ENCODE results near the gene SLC39A7. TPM values are rescaled to one million over a fixed set of nuclear protein-coding genes. Genes with fewer than 3 reads are reported as not detected.
A peak's percentile ranks its signal among the peaks of the same experiment; 100 is the strongest.

Gene SLC39A7
- total and polyA plus RNA-seq, 2 donors (not counting 3 experiments of a cell fraction or from before 2014, with no cell fraction given), result 99.8 to 129 TPM

- intact Hi-C loops (cut with micrococcal nuclease), result loop anchor here (1.0 kb wide), 2 partner anchors 36 to 79 kb away; no protein-coding TSS in a partner anchor
- Histone ChIP-seq H3K4me2 (ENCODE audit: insufficient read depth, low read length) (no peak overlapping the region), H3K27me3 (ENCODE audit: control insufficient read depth in 2 of 2, insufficient read depth in 2 of 2, low read length in 2 of 2) (peaks cover under 1 to 3% of the 10 kb centered on the region in 2 experiments), H3K79me2 (ENCODE audit: control insufficient read depth, insufficient read depth, low read length) (peaks cover 32% of the 10 kb centered on the region), H3K27ac (ENCODE audit: insufficient read depth, low read depth, low read length) (no peak overlapping the region), H3K9me1 (replicated peaks; ENCODE audit: control insufficient read depth, extremely low read depth, insufficient read depth, low read length) (no peaks in the 10 kb centered on the region), H3K4me1 (ENCODE audit: control insufficient read depth, extremely low read depth, insufficient read depth, low read length) (peaks cover 24% of the 10 kb centered on the region), H3K36me3 (ENCODE audit: control insufficient read depth in 2 of 2, extremely low read depth in 1 of 2, insufficient read depth in 2 of 2, low read length in 2 of 2) (peaks cover 7 to 33% of the 10 kb centered on the region in 2 experiments), H4K20me1 (replicated peaks; ENCODE audit: control insufficient read depth, extremely low read depth, insufficient read depth, low read length) (no peaks in the 10 kb centered on the region), H3K9ac (replicated peaks; ENCODE audit: extremely low read depth, insufficient read depth, low read length) (no peak overlapping the region), H2AFZ (ENCODE audit: low read depth, low read length) (no peak overlapping the region), H3K4me3 (replicated peaks in 1 of 3; ENCODE audit: insufficient read depth in 1 of 3, low read depth in 1 of 3, low read length in 3 of 3) (no peak overlapping the region), H3K9me3 (replicated peaks; ENCODE audit: control insufficient read depth, insufficient read depth, low read length) (no peaks in the 10 kb centered on the region)
- CTCF ChIA-PET, result interaction anchor here (0.6 to 2.3 kb wide), 24 partner anchors 8 to 214 kb away, joined by 3 to 26 read pairs (median 3); partner anchors contain the start of gene RING1
- POLR2A ChIA-PET, result no interaction called here
- dilution Hi-C loops (cut with MboI; ENCODE audit: extremely low pct_ligation_motif_present, low sequenced_read_pairs), result no loop called here
- FAIRE-seq (peak; percentile 80), DNase-seq (ENCODE audit: low read depth, low spot score) (peak; percentile 70)
- peak; percentile 70 to 78 for TF ChIP-seq CTCF (IDR thresholded peaks at IDR 0.05; ENCODE audit: extremely low read depth in 1 of 2, insufficient read depth in 1 of 2, low read depth in 1 of 2, low read length in 2 of 2)
- no peak for TF ChIP-seq POLR2AphosphoS5 (IDR thresholded peaks at IDR 0.05; ENCODE audit: insufficient read depth, low read depth, low read length)
- TF ChIP-seq JUN (IDR thresholded peaks at IDR 0.05; ENCODE audit: borderline replicate concordance, insufficient read depth, insufficient read length, low read depth), result no peak
- no peak for TF ChIP-seq FOS (IDR thresholded peaks at IDR 0.05; ENCODE audit: borderline replicate concordance, insufficient read depth, low read length)
- BruUV-seq (replicated peaks), result no TSS peak
Measured at GRCh38 chr6:33197431-33198048, 3.1 kb upstream of the SLC39A7 start.

Measured in endothelial cell of umbilical vein (primary cell).